Activated naive CD4-positive, alpha-beta T cell treated with anti-CD3 and anti-CD28 coated beads, Interleukin-2, amount 50 U/mL, for 24 hours (primary cell): ENCODE measurements around the gene CLDN16.

Experiments used
- H3K27ac Mint-ChIP-seq: one replicate; pipeline ENCODE4 v1.8.0; 2021; ENCODE audit warnings: mild to moderate bottlenecking, mixed read lengths
- H3K27me3 Mint-ChIP-seq: one replicate; pipeline ENCODE4 v1.8.0; 2021; ENCODE audit warnings: mixed read lengths
- H3K36me3 Mint-ChIP-seq: one replicate; pipeline ENCODE4 v1.8.0; 2021; ENCODE audit warnings: mixed read lengths
- H3K4me1 Mint-ChIP-seq: one replicate; pipeline ENCODE4 v1.8.0; 2021; ENCODE audit warnings: mixed read lengths
- H3K4me3 Mint-ChIP-seq: one replicate; pipeline ENCODE4 v1.8.0; 2021; ENCODE audit warnings: mild to moderate bottlenecking, mixed read lengths
- H3K9me3 Mint-ChIP-seq: one replicate; pipeline ENCODE4 v1.8.0; 2021; ENCODE audit warnings: mixed read lengths

CLDN16 gene

DNA sequence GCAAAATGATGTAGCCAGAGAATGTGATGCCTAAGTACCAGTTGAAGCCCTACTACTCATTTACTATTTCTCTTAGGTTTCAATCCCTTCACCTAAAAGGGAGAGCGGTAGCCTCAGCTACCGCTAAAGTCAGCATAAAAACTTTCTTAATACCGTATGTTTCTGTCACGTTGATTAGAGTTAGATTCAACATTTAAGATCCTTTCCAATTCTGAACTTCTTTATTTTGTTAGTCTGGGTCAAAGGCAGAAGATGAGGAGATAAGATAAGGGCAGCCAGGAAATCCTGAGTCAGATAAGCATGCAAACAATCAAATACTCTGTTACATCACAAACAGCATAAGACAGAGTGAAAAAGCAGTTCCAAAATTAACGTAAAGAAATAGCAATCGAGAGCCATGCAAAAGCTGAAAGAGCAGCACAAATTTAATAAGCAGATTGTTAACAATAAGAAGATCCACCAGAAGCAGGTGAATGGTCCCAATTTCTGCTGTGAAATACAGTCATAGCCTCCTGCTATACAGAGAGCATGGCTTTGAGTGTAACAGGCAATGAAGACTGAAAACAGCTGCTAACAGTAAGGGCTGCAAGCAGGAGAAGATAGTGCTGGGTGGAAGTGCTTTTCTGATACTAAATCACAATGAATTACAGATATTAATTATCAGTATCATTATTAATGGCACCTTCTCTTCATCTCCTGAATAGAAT is 58.8 kb downstream of the CLDN16 start:
- Mint-ChIP-seq H3K27ac (no peak overlapping the region), H3K4me1 (peaks cover 10% of the 10 kb centered on the region), H3K4me3 (no peak overlapping the region), H3K36me3 (no peaks in the 10 kb centered on the region), H3K27me3 (peaks cover 4% of the 10 kb centered on the region), H3K9me3 (no peaks in the 10 kb centered on the region)

GRCh38 chr3:190448256-190448655 is 60.3 kb downstream of the CLDN16 start:
- no peak overlapping the region for H3K4me3 Mint-ChIP-seq
- no peaks in the 10 kb centered on the region for H3K9me3 Mint-ChIP-seq
- no peaks in the 10 kb centered on the region for H3K36me3 Mint-ChIP-seq
- H3K4me1 Mint-ChIP-seq: peaks cover 10% of the 10 kb centered on the region
- H3K27ac Mint-ChIP-seq: no peak overlapping the region
- peaks cover 1% of the 10 kb centered on the region for H3K27me3 Mint-ChIP-seq

GRCh38 chr3:190449801-190450200 is 61.8 kb downstream of the CLDN16 start, which contains the start of gene TMEM207:
Gene TMEM207, minus strand, starts transcription at chr3:190449901. Its CDS starts 92 bp downstream, at chr3:190449809.
- no peaks in the 10 kb centered on the region for H3K36me3 Mint-ChIP-seq
- H3K4me3 Mint-ChIP-seq: no peak within 1 kb of the TSS
- H3K27ac Mint-ChIP-seq: no peak within 1 kb of the TSS
- peaks cover 4% of the 10 kb centered on the region for H3K27me3 Mint-ChIP-seq
- peaks cover 10% of the 10 kb centered on the region for H3K4me1 Mint-ChIP-seq
- no peaks in the 10 kb centered on the region for H3K9me3 Mint-ChIP-seq

DNA sequence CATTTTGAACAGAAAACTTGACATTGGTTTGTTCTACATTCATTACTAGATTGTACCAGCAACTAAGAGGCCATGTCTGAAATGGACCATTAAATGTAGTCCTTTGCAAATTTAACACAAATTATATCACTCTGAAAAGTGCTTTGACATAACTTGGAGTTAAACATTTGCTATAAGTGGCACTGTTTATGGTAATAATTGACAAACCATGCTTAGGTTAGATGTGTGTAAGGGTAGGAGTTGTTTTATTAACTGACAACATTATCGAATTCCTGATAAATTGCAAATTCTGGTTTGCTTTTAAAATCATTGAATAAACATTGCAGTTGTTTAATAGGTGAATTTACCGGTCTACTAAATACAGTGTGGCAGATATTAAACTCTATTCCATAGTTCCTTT is 67.9 kb downstream of the CLDN16 start:
- no peaks in the 10 kb centered on the region for H3K36me3 Mint-ChIP-seq
- peaks cover 5% of the 10 kb centered on the region for H3K27me3 Mint-ChIP-seq
- H3K27ac Mint-ChIP-seq: no peak overlapping the region
- H3K9me3 Mint-ChIP-seq: no peaks in the 10 kb centered on the region
- no peak overlapping the region for H3K4me3 Mint-ChIP-seq
- no peaks in the 10 kb centered on the region for H3K4me1 Mint-ChIP-seq

- Mint-ChIP-seq H3K27ac (no peak overlapping the region), H3K36me3 (no peaks in the 10 kb centered on the region), H3K4me3 (no peak overlapping the region), H3K27me3 (peaks cover 5% of the 10 kb centered on the region), H3K9me3 (no peaks in the 10 kb centered on the region), H3K4me1 (no peaks in the 10 kb centered on the region)
Measured at GRCh38 chr3:190456770-190457169, 68.8 kb downstream of the CLDN16 start.

- Mint-ChIP-seq H3K4me1 (no peaks in the 10 kb centered on the region), H3K4me3 (no peak overlapping the region), H3K9me3 (no peaks in the 10 kb centered on the region), H3K27ac (no peak overlapping the region), H3K36me3 (no peaks in the 10 kb centered on the region), H3K27me3 (peaks cover 5% of the 10 kb centered on the region)
Measured at GRCh38 chr3:190458040-190458439, 70.1 kb downstream of the CLDN16 start.
